Measurements from ENCODE around the gene TAF1A.

Gene TAF1A

DNA sequence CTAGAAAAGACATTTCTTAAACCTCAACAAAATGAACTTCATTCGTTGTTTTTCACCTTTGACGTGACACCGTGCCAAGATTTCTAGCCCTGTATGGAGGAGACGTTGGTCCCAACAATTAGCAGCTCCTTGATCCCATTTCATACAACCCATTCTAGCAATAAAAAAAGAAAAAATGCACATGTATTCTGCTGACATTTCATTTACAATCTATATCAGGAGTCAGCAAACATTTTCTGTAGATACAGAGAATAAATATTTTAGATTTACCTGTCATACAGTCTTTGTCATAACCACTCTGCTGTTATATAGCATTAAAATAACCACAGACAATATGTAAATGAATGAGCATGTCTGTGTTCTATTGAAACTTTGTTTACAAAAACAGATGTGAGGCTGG, 7.0 kb upstream of the TAF1A start:
- no peak for DNase-seq (ENCODE audit: low read depth, low spot score)

DNA sequence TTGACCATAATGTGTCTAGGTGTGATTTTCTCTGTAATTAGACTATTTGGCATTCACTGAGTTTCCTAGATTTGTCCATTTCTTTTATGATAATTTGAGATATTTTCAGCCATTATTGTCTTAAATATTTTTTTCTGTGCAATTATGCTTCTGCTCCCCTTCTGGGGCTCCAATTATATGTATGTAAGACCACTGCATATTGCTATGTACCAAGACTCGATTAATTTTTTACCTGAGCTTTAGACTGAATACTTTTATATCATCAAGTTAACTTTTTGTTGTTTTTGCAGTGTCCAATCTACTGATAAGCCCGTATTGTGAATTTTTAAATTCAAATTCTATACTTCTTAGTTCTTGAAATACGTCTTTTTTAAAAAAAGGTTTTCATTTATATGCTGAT, 5.1 kb upstream of the TAF1A start:
- no peak for DNase-seq (ENCODE audit: low read depth, low spot score)

DNA sequence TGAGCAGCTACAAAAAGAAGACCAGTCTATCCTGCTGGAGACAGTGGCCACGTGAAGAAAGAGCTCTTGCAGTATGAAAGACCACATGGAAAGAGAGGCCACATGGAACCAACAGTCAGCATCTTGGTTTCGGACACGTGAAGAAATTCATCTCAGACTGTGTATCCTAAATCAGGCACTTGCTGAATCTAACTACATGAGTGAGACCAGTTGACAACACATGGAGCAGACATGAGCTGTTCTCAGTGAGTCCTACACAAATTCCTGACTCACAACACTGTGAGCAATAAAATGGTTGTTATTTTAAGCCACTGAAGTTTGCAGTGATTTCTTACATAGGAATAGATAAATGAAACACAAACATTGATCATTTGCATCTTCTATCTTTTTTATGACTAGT, 2.4 kb upstream of the TAF1A start:
- DNase-seq (ENCODE audit: low read depth, low spot score) = no peak

DNA sequence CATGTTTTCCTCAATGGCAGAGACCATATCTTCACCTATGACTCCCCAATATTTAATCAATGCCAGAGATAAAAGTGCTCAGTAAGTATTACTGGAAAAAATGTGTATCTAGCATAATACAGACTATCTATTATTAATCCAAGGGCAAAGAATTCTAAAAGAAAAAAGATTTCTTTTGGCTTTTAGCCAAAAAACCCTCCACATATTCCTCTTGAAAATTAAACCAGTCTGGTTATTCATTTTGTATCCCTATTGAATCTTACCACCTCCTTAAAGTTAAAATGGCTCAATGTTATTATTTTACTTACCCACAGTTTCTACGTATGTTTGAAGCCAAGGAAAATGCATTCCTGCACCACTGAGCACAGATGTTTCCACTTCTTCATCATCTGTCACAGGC, 1.6 kb downstream of the TAF1A start:
- DNase-seq (ENCODE audit: low read depth, low spot score) = no peak

DNA sequence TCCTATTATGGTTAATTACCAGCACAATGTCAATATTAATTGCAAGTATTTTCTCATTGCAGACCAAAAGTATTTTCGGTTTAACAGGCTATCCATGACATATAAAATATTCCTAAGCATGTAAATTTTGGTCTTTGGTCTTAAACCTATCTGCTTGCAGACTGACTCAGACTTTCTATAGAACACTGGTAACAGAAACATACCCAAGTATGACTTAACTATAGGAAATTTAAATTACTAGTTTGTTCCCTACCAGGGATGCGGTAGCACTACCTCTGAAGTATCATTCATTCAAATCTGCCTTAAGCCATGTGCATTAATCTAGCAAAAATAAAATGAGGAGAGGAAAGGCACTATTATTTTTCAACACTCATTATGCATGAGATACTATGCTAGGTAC, 2.9 kb downstream of the TAF1A start:
- no peak for DNase-seq (ENCODE audit: low read depth, low spot score)

DNA sequence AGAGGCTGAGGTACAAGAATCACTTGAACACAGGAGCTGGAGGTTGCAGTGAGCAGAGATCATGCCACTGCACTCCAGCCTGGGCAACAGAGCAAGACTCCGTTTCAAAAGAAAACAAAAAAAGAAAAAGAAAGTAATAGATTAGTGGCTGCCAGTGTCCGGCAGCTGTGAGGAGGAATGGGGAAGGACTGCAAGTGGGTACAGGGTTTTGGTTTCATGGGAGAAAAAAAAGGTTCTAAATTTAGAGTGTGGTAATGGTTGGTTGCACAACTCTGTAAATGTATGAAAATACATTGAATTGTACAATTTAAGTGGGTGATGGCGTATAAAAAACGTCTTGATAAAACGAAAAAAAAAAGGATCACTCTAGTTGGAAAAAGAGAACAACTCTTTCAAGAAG, 6.7 kb downstream of the TAF1A start:
- no peak for DNase-seq (ENCODE audit: low read depth, low spot score)

DNA sequence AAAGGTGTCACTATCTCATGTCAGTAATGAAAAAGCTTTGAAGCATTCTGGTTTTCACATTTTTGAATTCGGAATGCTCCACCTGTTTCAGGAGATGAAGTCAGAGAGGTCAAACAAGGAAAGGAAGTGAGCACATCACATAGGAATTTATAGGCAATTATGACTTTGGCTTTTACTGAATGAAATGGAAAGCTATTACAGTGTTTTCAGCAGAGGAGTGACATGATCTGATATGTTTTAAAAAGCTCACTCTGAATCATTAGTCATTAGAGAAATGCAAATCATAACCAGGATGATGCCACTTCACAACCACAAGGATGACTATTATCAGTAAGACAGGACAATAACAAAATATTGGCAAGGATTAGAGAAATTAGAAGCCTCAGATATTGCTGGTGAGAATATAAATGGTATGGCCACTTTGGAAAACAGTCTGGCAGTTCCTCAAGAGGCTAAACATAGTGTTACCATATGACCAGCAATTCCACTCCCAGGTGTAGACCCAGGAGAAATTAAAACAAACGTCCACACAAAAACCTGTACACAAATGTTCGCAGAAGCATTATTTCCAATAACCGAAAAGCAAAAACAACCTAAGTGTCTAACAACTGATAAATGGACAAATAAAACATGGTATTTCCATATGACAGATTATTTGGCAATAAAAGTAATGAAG, 7.5 kb downstream of the TAF1A start:
- DNase-seq (ENCODE audit: low read depth, low spot score) = no peak

DNA sequence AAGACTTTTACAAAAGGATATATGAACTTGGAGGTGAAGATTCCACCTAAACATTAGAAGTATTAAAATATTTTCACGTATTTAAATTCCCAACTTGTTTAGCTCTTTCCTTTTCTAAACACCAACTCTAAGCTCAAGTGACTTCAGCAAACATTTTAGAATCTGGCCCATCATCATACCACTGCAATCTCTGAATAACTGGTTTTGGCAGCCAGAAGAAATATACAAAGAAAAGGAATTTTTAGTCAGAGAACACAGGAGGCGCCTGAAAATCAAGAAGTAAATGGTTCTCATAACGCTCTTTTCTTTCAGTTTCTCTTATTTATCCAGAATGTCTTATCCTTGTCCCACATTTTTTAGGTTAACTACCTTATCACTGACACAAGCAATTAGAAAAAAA, 10.4 kb downstream of the TAF1A start:
- no peak for DNase-seq (ENCODE audit: low read depth, low spot score)

DNA sequence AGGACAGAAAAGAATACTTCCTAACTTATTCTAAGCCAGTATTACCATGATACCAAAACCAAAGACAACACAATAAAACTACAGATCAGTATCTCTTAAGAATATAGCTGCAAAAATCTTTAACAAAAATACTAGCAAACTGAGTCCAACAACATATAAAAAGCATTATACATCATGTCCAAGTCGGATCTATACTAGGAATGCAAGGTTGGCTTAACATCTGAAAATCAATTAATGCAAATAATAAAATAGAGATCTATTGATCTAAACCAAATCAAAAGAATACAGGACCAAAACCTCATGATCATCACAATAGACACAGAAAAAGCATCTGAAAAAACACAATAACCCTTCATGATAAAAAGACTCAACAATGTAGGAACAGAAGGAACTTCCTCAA, 18.9 kb downstream of the TAF1A start:
- no peak for DNase-seq (ENCODE audit: low read depth, low spot score)

DNA sequence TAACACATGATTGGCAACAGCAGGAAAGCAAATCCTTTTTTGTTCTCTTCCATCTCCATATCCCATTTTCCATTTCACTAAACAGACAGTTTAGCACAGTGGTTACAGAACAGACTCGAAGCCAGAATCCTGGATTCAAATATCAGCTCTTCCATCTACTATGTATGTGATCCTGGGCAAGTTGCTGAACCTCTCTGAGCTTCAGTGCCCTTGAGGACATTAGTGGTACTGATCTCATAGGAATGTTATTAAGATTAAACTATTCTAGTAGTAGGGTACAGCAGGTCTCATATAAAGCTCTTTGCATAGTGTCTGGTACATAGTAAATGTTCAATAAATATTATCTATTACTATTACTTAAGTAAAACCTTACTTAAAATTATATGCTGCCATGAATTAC, 28.1 kb downstream of the TAF1A start:
- no peak for DNase-seq (ENCODE audit: low read depth, low spot score)

DNA sequence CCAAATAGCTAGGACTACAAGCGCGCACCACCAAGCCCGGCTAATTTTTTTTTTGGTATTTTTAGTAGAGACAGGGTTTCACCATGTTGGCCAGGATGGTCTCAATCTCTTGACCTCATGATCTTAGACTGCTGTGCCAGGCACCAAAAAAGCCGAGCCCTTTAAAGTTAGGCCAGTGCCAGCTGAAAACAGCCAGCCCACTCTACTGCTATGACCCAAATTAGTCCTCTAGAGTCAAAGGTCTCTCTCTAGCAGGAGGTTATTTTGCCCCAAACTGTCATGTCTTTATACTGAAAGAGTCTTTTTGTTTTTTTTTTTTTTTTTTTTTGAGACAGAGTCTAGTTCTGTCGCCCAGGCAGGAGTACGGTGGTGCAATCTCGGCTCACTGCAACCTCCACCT, 32.2 kb downstream of the TAF1A start:
- DNase-seq (ENCODE audit: low read depth, low spot score) = no peak

DNA sequence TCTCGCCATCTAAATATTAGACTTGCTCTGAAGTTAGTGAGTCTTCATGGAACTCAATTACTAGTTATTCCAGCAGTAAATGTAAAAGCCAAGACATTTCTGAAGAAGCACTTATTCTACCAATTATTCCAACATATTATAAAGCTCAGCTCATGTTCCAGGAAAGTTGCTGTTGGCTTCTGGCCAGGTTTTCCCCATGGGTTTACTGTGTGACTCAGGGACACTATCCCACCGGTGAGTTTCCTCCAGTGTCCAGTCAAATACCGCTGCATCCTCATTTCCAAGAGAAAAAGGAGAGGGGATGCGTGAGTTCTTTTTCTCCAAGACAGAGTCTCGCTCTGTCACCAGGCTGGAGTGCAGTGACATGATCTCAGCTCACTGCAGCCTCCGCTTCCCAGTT, 32.6 kb downstream of the TAF1A start:
- DNase-seq (ENCODE audit: low read depth, low spot score) = no peak

DNA sequence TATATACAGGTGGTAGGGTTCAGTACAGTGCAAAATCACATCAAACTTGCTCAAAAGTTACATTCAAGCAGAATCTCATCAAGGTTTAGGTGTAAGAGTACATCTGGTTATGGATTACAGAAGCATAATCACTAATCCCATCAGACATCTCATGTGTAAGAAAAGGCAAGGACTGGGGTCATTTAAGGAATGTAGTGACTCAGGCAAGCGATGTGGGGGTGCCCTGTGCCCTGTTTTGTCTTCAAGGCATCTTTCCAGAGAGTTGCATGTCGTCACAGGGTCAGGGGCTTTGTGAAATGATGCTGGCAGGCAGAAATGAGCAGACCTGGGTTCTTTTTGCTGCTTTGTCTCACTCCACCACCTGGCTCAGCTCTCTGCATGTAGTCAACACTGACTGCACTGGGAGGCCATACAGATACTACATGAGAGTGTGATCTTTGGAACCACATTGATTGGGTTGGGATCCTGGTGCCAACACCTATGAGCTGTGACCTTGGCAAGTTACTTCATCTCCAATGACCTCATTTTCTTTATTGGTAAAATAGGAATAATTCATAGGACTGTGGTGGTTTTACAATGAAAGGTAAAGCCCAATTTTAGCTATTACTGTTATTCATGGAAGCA, 33.6 kb downstream of the TAF1A start:
- DNase-seq (ENCODE audit: low read depth, low spot score) = no peak

DNA sequence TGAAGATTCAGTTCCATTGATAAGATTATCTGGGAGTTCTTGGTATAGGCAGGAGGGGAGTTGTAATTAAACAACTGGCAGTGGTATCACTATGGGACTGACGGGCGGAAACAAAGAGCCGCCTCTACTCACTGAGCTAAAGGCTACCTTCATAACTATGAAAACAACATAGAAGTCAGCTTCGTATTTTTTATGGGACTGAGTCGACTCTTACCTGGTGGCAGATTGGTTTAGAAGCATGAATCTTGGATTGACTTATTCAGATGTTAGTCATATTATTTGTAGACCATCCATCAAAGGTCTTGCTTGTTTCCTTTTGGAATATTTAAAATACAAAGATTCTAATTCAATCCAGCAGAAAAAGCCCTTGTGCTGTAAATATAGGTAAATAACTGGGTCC, 35.6 kb downstream of the TAF1A start:
- DNase-seq (ENCODE audit: low read depth, low spot score) = no peak

DNA sequence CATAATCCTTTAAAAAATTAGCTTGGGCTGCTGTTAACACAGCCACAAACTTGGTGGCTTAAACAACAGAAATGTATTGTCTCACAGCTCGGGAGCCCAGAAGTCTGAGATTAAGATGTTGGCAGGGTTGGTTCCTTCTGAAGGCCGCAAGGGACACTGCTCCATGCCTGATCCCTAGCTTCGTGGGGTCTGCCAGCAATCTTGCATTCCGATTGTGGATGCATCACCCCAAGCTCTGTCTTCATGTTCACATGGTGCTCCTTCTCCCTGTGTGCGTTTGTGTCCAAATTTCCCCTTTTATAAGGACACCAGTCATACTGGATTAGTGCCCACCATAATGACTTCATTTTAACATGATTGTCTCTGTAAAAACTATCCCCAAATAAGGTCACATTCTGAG, 36.9 kb downstream of the TAF1A start:
- DNase-seq (ENCODE audit: low read depth, low spot score) = no peak

DNA sequence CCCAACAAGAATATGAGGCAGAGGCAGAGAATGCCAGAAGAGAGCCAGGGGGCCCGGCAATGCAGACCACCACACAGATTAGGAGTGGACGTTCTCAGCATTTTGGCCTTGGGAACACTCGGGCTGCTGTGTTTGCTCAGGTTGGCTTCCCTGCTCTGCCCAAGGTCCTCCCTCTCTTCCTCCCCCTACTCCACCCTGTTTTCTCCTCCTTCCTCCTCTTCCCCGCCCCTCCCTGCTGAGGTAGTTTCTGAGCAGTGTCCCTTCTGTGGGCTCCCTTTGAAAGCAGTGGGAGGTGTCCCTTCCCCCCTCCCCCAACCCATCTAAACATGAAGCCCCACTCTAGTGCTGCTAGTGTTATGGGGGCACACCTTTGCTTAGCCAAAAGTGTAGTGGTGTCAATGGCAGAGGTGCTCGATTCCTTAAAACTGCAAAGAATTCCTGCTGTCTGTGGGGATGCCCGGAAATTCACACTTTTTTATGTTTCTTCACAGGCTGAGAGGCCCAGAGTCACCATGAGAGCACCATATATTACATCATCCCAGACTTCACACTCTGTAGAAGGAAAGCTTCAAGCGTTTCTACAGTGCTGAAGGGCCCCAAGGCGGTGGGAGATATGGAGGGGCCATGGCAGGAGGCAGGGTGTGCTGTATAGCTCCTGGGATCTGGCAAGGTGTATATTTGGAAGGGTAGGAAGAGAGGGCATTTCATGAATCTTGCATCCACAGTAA, 41.6 kb downstream of the TAF1A start, which contains the start of gene HHIPL2:
TSS of gene HHIPL2 (minus strand) at position 161 of the 728 bp plus-strand sequence. CDS start at position 101, 60 bp downstream.
- DNase-seq (ENCODE audit: low read depth, low spot score) = no peak

DNA sequence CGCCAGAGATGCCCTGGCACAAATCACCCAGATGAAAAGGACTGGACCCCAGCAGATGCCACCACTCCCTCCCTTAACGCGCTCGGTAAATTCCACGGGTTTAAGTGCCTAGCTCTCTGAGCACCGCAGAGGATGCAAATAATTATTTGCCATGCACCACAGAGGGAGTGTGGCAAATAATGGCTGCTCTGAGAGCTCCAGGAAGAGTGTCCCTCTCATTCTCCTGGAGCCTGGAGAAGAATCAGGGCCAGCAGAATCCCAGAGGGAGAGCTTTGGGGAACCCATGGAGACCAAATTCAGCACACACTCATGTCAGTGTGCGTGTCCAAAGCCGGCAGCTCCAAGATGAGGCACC, 42.5 kb downstream of the TAF1A start:
- DNase-seq (ENCODE audit: low read depth, low spot score) = no peak

DNA sequence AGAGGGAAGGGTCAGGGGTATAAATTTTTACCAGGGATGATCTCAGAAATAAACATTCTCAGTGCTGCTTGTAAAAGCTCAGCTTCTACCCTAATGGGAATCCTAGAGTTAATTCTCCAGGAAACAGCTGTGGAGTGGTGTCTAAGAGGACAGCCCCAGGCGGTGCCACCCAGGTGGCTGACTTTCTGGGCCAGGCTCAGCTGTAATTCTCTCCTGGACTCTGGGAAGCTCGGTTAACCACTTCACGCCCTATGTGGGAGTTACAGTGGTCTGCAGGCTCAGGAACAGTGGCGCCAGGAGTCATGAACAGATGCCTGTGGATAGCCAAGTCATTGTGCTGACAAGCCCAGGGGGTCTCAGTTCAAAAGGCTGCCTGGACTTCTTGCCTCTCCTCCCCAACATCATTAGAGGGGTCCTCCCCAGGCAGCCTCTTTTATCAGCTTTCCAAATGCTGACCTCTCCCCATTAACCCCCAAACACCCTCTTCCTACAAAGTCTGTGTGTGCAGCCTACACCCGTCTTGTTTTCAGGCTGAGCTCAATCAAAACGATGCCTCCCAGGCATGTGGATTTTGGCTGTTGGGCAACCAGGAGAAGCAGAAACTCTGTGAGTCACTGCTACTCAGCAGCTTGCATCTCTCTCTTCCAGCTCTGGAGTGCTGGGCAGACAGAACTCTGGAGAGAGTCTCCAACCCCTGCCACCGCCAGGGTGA, 43.0 kb downstream of the TAF1A start:
- DNase-seq (ENCODE audit: low read depth, low spot score) = no peak

DNA sequence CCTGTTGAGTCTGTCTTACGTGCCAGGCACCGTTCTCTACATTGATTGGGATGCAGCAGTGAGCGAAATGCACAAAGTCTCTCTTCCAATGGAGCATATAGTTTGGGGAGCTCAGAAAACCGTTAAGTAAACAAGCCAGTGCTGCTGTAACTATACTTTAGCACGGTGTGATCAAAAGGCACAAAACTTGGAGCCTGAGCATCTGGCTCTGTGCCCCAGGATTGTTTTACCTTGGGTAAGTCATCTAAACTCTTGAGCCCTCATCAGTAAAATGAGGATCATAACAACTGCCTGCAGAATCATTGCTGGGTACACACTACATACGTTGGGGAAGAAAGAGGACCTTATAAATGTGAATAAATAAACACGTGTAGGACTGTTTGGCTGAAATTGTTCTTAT, 43.6 kb downstream of the TAF1A start:
- DNase-seq (ENCODE audit: low read depth, low spot score) = no peak

DNA sequence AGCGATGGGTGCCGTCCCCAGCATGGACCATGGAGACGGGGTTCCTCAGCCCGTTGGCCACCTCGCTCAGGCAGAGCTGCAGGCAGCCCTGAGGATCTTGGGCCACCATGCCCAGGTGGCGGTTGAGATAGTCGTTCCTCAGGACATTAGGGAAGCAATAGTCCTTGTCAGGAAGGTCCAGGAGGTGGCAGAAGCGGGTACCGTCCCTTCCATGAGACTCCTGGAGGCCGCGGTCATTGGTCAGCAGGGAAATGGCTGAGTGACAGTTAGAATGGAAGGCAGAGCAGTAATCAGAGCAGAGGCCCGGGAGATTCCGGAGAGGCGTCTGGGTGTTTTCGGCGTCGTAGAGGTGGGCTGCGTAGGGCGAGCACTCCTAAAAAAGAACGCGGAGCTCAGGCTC, 45.9 kb downstream of the TAF1A start:
- no peak for DNase-seq (ENCODE audit: low read depth, low spot score)

DNA sequence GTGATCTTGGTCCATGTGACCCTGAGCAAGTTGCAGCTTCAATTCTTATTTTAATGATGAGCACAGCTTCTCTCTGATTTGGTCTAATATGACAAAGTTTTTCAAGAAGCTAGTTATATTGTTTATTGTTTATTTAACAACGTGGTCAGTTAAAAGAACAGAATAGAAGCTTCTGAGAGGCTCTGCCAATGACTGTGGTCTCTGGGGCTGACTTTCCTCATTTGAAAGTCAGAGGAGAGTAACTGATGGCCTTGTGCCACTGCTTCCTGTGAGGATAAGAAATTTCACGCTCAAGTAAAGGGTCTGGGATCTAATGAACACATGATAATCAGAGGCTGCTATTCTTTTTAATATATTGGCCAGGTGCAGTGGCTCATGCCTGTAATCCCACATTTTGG, 49.1 kb downstream of the TAF1A start:
- no peak for DNase-seq (ENCODE audit: low read depth, low spot score)

DNA sequence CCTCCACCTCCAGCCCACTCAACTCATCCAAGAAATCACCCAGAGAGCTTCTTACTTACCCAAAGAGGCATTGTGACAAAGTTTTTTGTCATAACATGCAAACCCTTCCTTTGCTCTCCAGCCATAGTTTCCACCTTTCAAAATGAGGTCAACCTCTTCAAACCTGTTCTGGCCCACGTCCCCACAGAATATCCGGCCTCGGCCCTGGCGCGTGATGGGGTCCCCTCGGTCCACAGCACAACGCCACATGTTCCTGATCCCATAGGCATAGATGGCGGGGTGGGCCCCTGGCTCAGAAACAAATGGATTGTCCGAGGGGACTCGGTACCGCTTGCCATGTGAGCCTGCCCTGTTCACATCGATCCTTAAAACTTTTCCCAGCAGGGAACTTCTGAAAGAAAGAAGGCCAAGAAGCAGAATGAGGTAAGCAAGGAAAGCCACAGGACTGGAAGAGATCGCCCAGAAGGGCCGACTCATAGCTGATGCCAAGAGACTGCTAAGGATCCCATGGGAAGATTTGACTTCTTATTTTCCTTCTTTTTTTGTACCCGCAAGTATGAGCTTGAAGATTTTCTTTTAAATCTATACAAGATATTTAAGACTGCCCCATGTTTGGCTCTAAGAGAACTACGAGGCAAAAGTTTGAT, 49.7 kb downstream of the TAF1A start:
- no peak for DNase-seq (ENCODE audit: low read depth, low spot score)
